IPS-18a (cell line): ENCODE data around the gene PHLDA3.

Experiments used
- H3K27ac ChIP-seq: one replicate; pipeline ENCODE4 v1.5.1; 2013; ENCODE audit warnings: low read length
- H3K27me3 ChIP-seq: one replicate; pipeline ENCODE4 v1.6.1; 2013; ENCODE audit warnings: mild to moderate bottlenecking, low read length; ENCODE audit not compliant: control insufficient read depth, insufficient read depth
- H3K36me3 ChIP-seq: one replicate; pipeline ENCODE4 v1.6.1; 2013; ENCODE audit warnings: low read depth, low read length; ENCODE audit not compliant: control insufficient read depth
- H3K4me1 ChIP-seq: one replicate; pipeline ENCODE4 v1.6.1; 2013; ENCODE audit warnings: low read depth, low read length; ENCODE audit not compliant: control insufficient read depth
- H3K4me3 ChIP-seq: one replicate; pipeline ENCODE4 v1.5.1; 2013; ENCODE audit warnings: low read length
- H3K9ac ChIP-seq: one replicate; pipeline ENCODE4 v1.6.1; 2013; ENCODE audit warnings: mild to moderate bottlenecking, low read length, moderate library complexity
- H3K9me3 ChIP-seq: one replicate; pipeline ENCODE4 v1.6.1; 2013; ENCODE audit warnings: low read depth, low read length; ENCODE audit not compliant: control insufficient read depth

Gene PHLDA3

GRCh38 chr1:201421041-201421440, 47.9 kb downstream of the PHLDA3 start:
- Histone ChIP-seq H3K36me3 (no peaks in the 10 kb centered on the region), H3K27me3 (no peaks in the 10 kb centered on the region), H3K9ac (no peak overlapping the region), H3K27ac (no peak overlapping the region), H3K4me3 (no peak overlapping the region), H3K9me3 (no peaks in the 10 kb centered on the region), H3K4me1 (no peaks in the 10 kb centered on the region)

GRCh38 chr1:201420608-201421002, 48.4 kb downstream of the PHLDA3 start:
- H3K36me3 ChIP-seq: no peaks in the 10 kb centered on the region
- no peaks in the 10 kb centered on the region for H3K27me3 ChIP-seq
- no peaks in the 10 kb centered on the region for H3K4me1 ChIP-seq
- no peak overlapping the region for H3K4me3 ChIP-seq
- H3K9me3 ChIP-seq: no peaks in the 10 kb centered on the region
- no peak overlapping the region for H3K27ac ChIP-seq
- no peak overlapping the region for H3K9ac ChIP-seq

DNA sequence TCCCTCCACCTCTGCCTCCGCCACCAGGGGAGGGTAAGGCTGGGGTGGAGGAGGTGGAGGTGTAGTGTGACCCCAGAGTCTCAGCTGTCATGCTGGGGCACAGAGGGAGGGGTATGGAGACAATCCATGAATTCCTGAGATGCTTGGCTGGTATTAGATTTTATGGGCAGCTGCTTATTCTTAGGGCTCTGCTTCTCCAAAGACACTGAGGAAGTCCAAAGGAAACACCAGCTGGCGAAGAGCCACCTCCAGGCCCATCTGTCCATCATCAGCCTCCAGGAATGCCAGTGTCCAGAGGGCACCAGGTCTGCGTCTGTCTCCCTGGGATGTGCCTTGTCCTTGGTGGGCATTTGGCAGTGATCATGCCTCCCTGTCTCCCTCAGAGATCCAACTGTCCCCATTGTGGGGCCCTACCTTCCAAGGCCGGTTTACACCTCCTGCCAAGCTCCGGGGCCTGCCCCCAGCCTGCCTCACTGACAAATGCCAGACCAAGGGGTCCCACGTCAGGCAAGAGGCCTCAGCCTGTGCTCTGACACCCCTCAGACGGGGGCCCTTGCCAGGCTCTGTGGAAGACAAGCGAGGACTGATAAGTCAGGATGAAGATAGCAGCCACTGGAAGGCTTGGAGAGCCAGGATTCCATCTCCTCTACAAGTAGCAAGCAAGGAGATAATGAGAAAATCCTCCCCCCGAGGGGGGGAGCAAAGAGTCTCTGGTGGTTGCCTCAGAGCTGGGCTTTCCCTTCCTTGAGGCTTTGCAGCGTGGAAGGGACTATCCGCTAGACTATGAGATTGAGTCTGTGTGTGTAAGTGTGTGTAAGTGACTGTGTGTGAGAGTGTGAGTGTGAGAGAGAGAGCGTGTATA, 49.0 kb downstream of the PHLDA3 start:
- Histone ChIP-seq H3K27ac (no peak overlapping the region), H3K4me3 (no peak overlapping the region), H3K27me3 (no peaks in the 10 kb centered on the region), H3K9ac (no peak overlapping the region), H3K36me3 (no peaks in the 10 kb centered on the region), H3K9me3 (no peaks in the 10 kb centered on the region), H3K4me1 (no peaks in the 10 kb centered on the region)

DNA sequence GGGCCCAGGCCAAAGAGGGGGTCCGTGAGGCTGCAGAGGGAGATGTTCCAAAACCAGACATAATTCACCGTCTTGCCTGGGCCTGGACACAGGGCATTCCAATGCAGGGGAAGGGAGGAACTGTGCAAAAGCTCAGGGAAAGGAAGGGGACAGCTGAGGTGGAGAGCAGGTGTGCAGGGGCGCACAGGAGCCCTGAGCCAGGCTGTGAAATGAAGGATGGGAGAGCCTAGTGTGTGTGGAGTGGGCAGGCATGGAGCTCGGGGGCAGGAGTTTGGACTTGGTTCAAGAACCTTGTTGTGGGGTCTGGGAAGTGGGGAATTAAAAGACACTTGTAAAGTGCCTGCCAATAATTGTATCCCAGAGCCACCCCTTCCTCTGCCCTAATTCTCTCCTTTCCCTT, 49.7 kb downstream of the PHLDA3 start:
- H3K36me3 ChIP-seq: no peaks in the 10 kb centered on the region
- no peak overlapping the region for H3K27ac ChIP-seq
- H3K4me3 ChIP-seq: no peak overlapping the region
- no peak overlapping the region for H3K9ac ChIP-seq
- no peaks in the 10 kb centered on the region for H3K27me3 ChIP-seq
- no peaks in the 10 kb centered on the region for H3K4me1 ChIP-seq
- no peaks in the 10 kb centered on the region for H3K9me3 ChIP-seq

DNA sequence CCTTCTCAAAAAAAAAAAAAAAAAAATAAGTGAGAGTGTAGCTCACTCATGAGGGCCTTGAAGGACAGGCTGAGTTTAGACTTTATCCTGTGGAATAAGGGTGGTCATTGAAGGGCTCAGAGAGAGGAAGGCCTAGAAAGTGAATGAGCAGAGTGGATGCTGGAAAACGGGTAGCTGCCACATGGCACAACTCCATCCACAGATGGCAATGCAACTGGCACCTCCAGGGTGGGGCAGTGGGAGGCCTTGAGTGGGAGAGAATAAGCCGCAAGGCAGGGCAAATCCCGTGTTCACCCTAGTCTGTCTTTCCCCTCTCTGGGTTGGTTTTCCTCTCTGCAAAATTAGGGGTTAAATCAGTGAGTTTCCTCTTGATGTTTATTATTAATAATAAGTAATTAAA, 50.5 kb downstream of the PHLDA3 start:
- H3K27me3 ChIP-seq: no peaks in the 10 kb centered on the region
- H3K9ac ChIP-seq: no peak overlapping the region

More for the DNA sequence above, 50.5 kb downstream of the PHLDA3 start:
- Histone ChIP-seq H3K4me3 (no peak overlapping the region), H3K27ac (no peak overlapping the region), H3K9me3 (no peaks in the 10 kb centered on the region), H3K36me3 (no peaks in the 10 kb centered on the region), H3K4me1 (no peaks in the 10 kb centered on the region)
